Smooth muscle cell (in vitro differentiated cells): ENCODE data around the gene KCNJ6. TPM values are rescaled to one million over a fixed set of nuclear protein-coding genes. Genes with fewer than 3 reads are reported as not detected.

ENCODE experiments used
- DNase-seq: peaks from one replicate; lab custom pipeline; 2025; ENCODE audit not compliant: unreplicated experiment; lab: John Stamatoyannopoulos, UW
- H2AFZ ChIP-seq: fragments of 200-600 bp; sonication (generic); 2 replicates; pipeline ENCODE4 v1.6.0; 2016; ENCODE audit warnings: antibody characterized with exemption, low read depth, mild to moderate bottlenecking
- H3F3A ChIP-seq: fragments of 200-600 bp; sonication (generic); 2 replicates; pipeline ENCODE4 v1.6.0; 2017; ENCODE audit warnings: antibody characterized with exemption, low read depth
- H3K27ac ChIP-seq: fragments of 200-600 bp; sonication (generic); 2 replicates; pipeline ENCODE4 v1.5.1; 2016; ENCODE audit warnings: low read depth, mild to moderate bottlenecking
- H3K27me3 ChIP-seq: fragments of 200-600 bp; sonication (generic); 2 replicates; pipeline ENCODE4 v1.6.1; 2016; ENCODE audit warnings: low read depth, mild to moderate bottlenecking
- H3K36me3 ChIP-seq: fragments of 200-600 bp; sonication (generic); 2 replicates; pipeline ENCODE4 v1.5.1; 2016; ENCODE audit warnings: low read depth
- H3K4me1 ChIP-seq: fragments of 200-600 bp; sonication (generic); 2 replicates; pipeline ENCODE4 v1.5.1; 2016; ENCODE audit warnings: low read depth
- H3K4me2 ChIP-seq: fragments of 200-600 bp; sonication (generic); 2 replicates; pipeline ENCODE4 v1.6.0; 2016; ENCODE audit warnings: mild to moderate bottlenecking
- H3K4me3 ChIP-seq: fragments of 200-600 bp; sonication (generic); 2 replicates; pipeline ENCODE4 v1.5.1; 2016; ENCODE audit warnings: mild to moderate bottlenecking
- H3K79me2 ChIP-seq: fragments of 200-600 bp; sonication (generic); 2 replicates; pipeline ENCODE4 v1.6.0; 2016; ENCODE audit warnings: low read depth, mild to moderate bottlenecking
- H3K9ac ChIP-seq: fragments of 200-600 bp; sonication (generic); 2 replicates; pipeline ENCODE4 v1.6.0; 2016; ENCODE audit warnings: low read depth
- H3K9me3 ChIP-seq: fragments of 200-600 bp; sonication (generic); replicated peaks from 2 replicates; pipeline ENCODE4 v1.5.1; 2016; ENCODE audit warnings: low read depth
- H4K20me1 ChIP-seq: fragments of 200-600 bp; sonication (generic); 2 replicates; pipeline ENCODE4 v1.6.0; 2016; ENCODE audit warnings: low read depth
- WGBS: methylation state at CpG from one replicate; pipeline ENCODE4 v1.1.7; 2016; ENCODE audit warnings: low lambda C conversion rate; 5-methylcytosine and 5-hydroxymethylcytosine counted together
- polyA plus RNA-seq: library from polyadenylated mRNA; unstranded; fragments of >200 nt; fragmentation: Nextera tagmentation; extraction: Ambion mirVana; gene quantifications from 2 replicates; pipeline ENCODE4 v1.2.1, GENCODE V29; 2016
- total RNA-seq: library from RNA; depleted of rRNA; stranded (reverse); fragments of >200 nt; gene quantifications from 2 replicates; pipeline ENCODE4 v1.2.3, GENCODE V29; 2014
- TF ChIP-seq, protein P1 (sequence below): fragments of 200-600 bp; sonication (generic); IDR thresholded peaks from 2 replicates; pipeline ENCODE4 v1.5.1; 2017; ENCODE audit warnings: borderline replicate concordance, mild to moderate bottlenecking, antibody characterized with exemption; ENCODE audit not compliant: insufficient read depth, poor library complexity, severe bottlenecking

Gene KCNJ6
- total and polyA plus RNA-seq, 2 experiments from 2014 or later = 0.15 to 0.27 TPM

GRCh38 chr21:37595944-37596343 lies 320.3 kb downstream of the KCNJ6 start:
- TF ChIP-seq, protein P1, sequence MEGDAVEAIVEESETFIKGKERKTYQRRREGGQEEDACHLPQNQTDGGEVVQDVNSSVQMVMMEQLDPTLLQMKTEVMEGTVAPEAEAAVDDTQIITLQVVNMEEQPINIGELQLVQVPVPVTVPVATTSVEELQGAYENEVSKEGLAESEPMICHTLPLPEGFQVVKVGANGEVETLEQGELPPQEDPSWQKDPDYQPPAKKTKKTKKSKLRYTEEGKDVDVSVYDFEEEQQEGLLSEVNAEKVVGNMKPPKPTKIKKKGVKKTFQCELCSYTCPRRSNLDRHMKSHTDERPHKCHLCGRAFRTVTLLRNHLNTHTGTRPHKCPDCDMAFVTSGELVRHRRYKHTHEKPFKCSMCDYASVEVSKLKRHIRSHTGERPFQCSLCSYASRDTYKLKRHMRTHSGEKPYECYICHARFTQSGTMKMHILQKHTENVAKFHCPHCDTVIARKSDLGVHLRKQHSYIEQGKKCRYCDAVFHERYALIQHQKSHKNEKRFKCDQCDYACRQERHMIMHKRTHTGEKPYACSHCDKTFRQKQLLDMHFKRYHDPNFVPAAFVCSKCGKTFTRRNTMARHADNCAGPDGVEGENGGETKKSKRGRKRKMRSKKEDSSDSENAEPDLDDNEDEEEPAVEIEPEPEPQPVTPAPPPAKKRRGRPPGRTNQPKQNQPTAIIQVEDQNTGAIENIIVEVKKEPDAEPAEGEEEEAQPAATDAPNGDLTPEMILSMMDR = no peak
- H3K27ac ChIP-seq = no peak overlapping the region
- H3F3A ChIP-seq = no peaks in the 10 kb centered on the region
- no peak overlapping the region for H3K4me3 ChIP-seq
- H4K20me1 ChIP-seq = no peaks in the 10 kb centered on the region
- H3K4me1 ChIP-seq = peaks cover 7% of the 10 kb centered on the region
- DNase-seq = no peak
- H2AFZ ChIP-seq = no peak overlapping the region
- 95% methylated on average over 8 of the region's 8 CpGs for WGBS
- H3K79me2 ChIP-seq = no peaks in the 10 kb centered on the region
- H3K9me3 ChIP-seq = no peaks in the 10 kb centered on the region
- H3K9ac ChIP-seq = no peak overlapping the region
- no peak overlapping the region for H3K4me2 ChIP-seq
- H3K36me3 ChIP-seq = no peaks in the 10 kb centered on the region
- H3K27me3 ChIP-seq = peaks cover 3% of the 10 kb centered on the region

- no peak overlapping the region for H2AFZ ChIP-seq
- H3K4me3 ChIP-seq = no peak overlapping the region
- TF ChIP-seq, protein P1 = no peak
- H3K9me3 ChIP-seq = no peaks in the 10 kb centered on the region
- H3K4me1 ChIP-seq = peaks cover 10% of the 10 kb centered on the region
- H3K27ac ChIP-seq = no peak overlapping the region
- WGBS = 87% methylated on average over 15 of the region's 15 CpGs
- no peaks in the 10 kb centered on the region for H4K20me1 ChIP-seq
- no peak for DNase-seq
- H3K27me3 ChIP-seq = peaks cover 3% of the 10 kb centered on the region
- no peak overlapping the region for H3K9ac ChIP-seq
- H3F3A ChIP-seq = no peaks in the 10 kb centered on the region
- H3K4me2 ChIP-seq = no peak overlapping the region
- H3K36me3 ChIP-seq = no peaks in the 10 kb centered on the region
- no peaks in the 10 kb centered on the region for H3K79me2 ChIP-seq
Measured at GRCh38 chr21:37594472-37594951, 321.7 kb downstream of the KCNJ6 start.

DNA sequence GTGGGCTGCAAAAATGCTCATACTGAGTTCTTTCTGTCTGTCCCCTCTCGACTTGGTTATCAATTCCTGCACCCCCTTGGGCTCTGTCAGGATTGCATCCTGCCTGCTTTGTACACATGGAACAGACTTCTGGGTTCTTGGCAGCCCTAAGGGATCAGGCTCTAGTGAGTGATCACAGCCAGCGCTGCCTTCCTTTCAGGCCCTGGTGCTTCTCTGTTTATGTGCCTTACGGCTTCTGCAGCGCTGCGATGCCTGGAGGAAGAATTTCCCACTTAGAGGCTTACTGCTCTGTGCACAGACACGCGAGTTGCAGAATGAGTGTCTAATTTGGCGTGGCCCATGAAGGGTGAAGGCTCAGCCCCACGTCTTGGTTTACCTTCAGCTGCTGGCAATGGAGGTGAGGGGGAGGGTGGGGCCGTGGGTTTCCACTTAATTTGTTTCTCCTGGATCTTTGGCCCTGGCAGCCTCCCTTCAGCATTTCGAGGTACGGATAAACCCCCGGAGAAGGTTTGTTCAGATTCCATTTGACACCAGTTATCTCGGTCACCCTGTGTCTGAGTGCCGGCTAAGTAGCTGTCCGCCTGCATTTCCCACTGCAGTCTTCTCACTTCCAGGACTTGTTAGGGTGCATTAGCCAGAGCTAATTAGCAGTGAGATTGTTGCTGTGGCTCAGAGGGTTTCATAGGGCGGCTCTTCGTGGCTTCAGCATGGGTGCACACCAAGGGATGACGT lies 322.4 kb downstream of the KCNJ6 start:
- Histone ChIP-seq H3K4me1 (peaks cover 10% of the 10 kb centered on the region), H3K4me3 (no peak overlapping the region), H3K27ac (no peak overlapping the region), H3K27me3 (peaks cover 3% of the 10 kb centered on the region), H3F3A (no peaks in the 10 kb centered on the region), H3K9me3 (no peaks in the 10 kb centered on the region), H2AFZ (no peak overlapping the region), H3K36me3 (no peaks in the 10 kb centered on the region), H3K4me2 (no peak overlapping the region), H4K20me1 (no peaks in the 10 kb centered on the region), H3K9ac (no peak overlapping the region), H3K79me2 (no peaks in the 10 kb centered on the region)
- TF ChIP-seq, protein P1 = no peak
- WGBS = 62% methylated on average over 19 of the region's 19 CpGs
- no peak for DNase-seq

- H3K9ac ChIP-seq = no peak overlapping the region
- no peak overlapping the region for H3K27ac ChIP-seq
- no peaks in the 10 kb centered on the region for H3F3A ChIP-seq
- no peaks in the 10 kb centered on the region for H3K36me3 ChIP-seq
- H3K4me3 ChIP-seq = no peak overlapping the region
- no peaks in the 10 kb centered on the region for H3K9me3 ChIP-seq
- TF ChIP-seq, protein P1 = no peak
- no peaks in the 10 kb centered on the region for H3K79me2 ChIP-seq
- H2AFZ ChIP-seq = no peak overlapping the region
- H3K4me2 ChIP-seq = no peak overlapping the region
- peaks cover 3% of the 10 kb centered on the region for H3K27me3 ChIP-seq
- no peak for DNase-seq
- no peaks in the 10 kb centered on the region for H4K20me1 ChIP-seq
- 71% methylated on average over 5 of the region's 5 CpGs for whole genome bisulfite sequencing
- peaks cover 10% of the 10 kb centered on the region for H3K4me1 ChIP-seq
Measured at GRCh38 chr21:37593015-37593414, 323.2 kb downstream of the KCNJ6 start.
